Measurements from ENCODE around the gene UBFD1. TPM values are rescaled to one million over a fixed set of nuclear protein-coding genes. Genes with fewer than 3 reads are reported as not detected.

The UBFD1 gene, protein sequence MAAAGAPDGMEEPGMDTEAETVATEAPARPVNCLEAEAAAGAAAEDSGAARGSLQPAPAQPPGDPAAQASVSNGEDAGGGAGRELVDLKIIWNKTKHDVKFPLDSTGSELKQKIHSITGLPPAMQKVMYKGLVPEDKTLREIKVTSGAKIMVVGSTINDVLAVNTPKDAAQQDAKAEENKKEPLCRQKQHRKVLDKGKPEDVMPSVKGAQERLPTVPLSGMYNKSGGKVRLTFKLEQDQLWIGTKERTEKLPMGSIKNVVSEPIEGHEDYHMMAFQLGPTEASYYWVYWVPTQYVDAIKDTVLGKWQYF
- 10 to 100 TPM; 38.5 TPM for total RNA-seq

DNA sequence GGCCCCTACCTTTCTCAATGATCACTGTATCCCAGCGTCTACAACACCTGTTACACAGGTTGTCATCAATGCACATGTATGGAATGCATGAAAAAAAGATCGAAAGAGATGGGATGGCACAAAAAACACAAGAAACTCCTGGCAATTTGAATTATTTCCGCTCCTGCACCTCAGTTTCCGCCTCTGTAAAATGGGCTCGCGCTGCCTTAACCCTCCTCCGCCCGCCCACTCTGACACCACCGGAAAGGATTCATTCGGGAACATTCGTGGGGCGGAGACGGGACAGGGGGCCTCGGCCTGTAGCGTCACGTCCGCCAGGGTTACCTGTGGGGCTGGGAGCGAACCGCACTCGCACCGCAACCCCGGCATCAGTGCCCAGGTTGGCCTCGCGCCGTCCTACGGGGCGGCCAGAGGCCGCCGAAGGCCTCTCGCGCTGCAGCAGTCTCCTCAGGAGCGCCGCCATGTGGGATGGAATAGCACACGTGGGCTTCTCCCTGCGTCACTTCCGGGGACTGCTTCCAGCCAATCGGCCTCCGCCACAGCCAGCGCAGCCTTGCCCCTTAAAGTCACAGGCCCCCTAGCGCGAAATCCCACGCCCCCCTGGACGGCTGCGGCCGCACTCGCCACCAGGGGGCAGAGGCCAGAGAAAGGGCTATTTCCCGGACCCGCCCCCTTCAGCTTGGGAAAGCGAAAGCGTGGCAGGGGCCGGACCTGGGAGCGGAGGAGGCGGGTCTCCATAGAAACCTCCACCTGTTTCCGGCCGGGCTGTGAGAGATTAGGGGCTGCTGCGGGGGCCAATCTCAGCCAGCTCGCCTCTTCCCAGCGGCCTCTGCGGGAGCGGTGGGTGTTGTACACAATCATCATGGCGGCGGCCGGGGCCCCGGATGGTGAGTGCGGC, at the start of gene UBFD1, which contains the start of gene EARS2:
TSS of gene UBFD1 (plus strand) at position 847 of the 898 bp plus-strand sequence. CDS start at position 863, 16 bp downstream.
TSS of gene EARS2 (minus strand) at position 470 of the 898 bp plus-strand sequence. CDS start at position 463, 7 bp downstream.

DNA sequence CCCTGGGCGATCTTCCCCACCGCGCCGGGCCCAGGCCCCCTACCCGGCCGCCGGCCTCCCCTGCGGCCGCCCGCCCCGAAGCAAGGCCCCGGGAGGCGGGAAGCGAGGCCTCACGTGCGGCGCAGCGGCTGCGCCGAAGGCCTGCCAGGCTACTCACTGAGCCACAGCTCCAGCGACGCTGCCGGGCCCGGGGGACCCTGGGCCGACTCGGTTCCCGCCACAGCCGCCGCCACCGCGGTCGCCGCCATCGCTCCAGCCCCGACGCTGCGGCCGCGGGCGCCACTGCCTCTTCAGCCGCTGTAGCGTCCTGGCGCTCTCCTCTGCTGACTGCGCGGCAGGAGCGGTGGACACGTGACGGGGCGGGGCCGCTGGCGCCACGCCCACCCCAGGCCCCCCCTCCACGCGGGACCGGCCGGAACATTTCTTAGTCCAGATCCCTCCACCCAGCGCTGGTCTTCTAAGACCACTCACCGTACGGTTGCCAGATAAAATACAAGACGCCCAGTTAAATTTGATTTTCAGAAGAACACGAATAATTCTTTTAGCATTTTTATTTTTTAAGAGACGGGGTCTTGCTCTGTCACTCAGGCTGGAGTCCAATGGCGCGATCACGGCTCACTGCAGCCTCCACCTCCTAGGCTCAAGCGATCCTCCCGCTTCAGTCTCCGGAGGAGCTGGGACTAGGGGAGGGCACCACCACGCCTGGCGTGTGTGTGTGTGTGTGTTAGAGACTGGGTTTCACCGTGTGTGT, 47.2 kb upstream of the UBFD1 start, which contains the start of gene GGA2:
TSS of gene GGA2 (minus strand) at position 331 of the 751 bp plus-strand sequence. CDS start at position 248, 83 bp downstream.

GRCh38 chr16:23595951-23596720, 38.6 kb downstream of the UBFD1 start, which contains the start of gene NDUFAB1:
TSS of gene NDUFAB1 (minus strand) at chr16:23596316. CDS start at chr16:23596290, 26 bp downstream.

Other genes starting within 250 kb of the UBFD1 start
- gene COG7, start 104.5 kb upstream of the UBFD1 start, total RNA-seq, result 10 to 100 TPM; 17.5 to 17.6 TPM
- 100 to 1,000 TPM in 1 of 2 experiments, 10 to 100 TPM in 1; 96.9 to 103 TPM for gene GGA2, start 47.2 kb upstream of the UBFD1 start, total RNA-seq
- gene EARS2, start 377 bp upstream of the UBFD1 start, total RNA-seq, result 10 to 100 TPM; 11.3 to 14.4 TPM
- 10 to 100 TPM; 67.4 to 70.4 TPM for gene NDUFAB1, start 38.6 kb downstream of the UBFD1 start, total RNA-seq
- 10 to 100 TPM; 18.3 to 18.7 TPM for gene PALB2, start 83.6 kb downstream of the UBFD1 start, total RNA-seq
- 10 to 100 TPM; 62.5 to 69.0 TPM for gene DCTN5, start 83.7 kb downstream of the UBFD1 start, total RNA-seq
- gene PLK1, start 121.2 kb downstream of the UBFD1 start, total RNA-seq, result 10 to 100 TPM; 67.6 to 69.8 TPM
- gene ERN2, start 155.5 kb downstream of the UBFD1 start, total RNA-seq, result not detected
- not detected for gene CHP2, start 197.3 kb downstream of the UBFD1 start, total RNA-seq